GM19043 (cell line): ENCODE measurements around the gene ESPNL.
"Not testable (repeated sequence)": the region's sequence is repeated elsewhere in the genome, so short reads cannot be mapped to it uniquely, and the experiment has no call there.

Source experiments
- ATAC-seq: cut with Tn5 transposase; IDR thresholded peaks from one replicate; pipeline ENCODE4 v1.9.1; 2021; ENCODE audit warnings: low read depth; ENCODE audit not compliant: unreplicated experiment

The ESPNL gene

DNA sequence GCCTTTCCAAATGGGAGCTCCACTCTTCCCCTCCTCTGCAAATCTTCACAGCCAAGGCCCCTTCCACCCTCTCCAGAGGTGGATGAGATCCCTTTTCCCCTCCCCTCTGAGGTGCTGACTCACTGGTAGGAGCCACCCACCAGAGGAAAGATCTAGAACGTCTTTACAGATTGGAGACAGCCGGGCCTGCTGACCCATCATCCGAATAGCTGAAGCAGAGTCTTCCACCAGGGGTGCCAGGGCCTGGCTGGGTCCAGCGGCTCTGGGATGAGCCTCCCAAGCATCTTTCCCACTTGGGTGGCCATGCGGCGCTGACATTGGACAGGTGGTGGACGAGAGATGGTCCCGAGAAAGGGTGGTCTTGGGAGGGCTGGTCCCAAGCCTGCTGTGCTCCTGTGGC lies 67.6 kb downstream of the ESPNL start:
- no peak for ATAC-seq

DNA sequence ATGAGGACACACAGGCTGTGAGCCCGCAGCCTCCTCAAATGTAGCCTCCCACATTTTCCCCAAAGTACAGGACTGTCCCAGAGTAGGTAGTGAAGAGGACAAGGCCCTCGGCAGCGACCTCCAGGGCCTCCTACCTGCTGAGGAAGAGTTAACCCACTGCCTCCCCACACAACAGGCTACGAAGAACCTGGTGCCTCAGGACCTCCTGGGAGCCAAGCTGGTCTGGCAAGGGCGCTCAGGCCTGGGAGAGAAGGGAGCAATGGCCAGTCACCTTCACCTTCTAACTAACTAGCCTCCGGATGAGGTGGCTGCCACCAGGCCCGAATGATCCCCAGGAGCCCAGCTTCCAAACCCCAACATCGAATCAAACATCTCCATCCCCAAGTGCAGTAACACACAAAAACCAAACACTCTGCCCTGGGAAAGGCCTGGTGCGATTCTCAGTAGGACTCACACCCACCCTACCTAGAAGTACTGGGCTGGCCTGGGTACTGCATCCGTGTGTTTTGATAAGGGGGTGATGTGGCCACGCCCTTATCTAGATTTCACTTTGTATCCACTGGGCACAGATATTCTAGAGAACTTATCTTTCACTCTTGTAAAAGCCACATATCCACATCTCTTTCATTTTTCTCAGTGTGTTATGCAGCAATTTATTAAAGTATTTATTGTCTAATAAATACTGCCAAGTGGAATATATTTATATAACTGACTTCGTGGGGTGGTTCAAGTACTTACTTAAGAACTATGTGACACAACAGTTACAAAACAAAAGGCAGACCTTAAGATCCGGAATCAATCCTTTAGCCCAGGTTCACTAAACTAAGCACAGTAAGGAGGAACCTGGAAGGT lies 68.3 kb downstream of the ESPNL start:
- no peak for ATAC-seq

DNA sequence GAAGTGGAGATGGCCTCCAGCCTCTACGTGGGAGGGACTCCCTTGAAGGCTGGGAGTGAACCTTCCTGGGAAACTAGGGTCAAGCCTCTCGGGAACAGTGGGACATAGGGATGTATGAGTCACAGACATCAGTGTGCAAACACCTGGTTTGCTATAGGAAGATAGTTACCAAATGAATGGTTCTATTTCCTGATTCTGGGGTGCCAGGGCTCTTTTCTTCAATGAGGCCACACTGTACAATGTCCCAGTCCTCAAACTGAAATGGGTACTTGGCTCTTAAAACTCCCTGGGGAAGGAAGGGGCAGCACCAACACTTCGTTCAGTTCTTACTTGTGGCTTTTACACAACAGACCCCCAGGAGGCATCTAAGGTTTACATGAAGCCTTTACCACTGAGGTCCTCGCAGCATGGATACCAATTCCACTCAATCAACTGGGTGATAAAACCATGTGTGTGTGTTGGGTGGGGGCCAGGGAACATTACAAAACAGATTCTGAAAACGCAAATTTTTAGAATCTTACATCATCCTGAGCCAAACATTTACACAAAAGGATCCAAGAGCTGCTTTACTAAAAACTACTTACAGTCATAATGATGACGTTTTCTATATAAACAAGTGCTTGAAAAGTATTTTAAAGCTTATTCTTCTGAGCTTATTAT lies 69.0 kb downstream of the ESPNL start:
- no peak for ATAC-seq

DNA sequence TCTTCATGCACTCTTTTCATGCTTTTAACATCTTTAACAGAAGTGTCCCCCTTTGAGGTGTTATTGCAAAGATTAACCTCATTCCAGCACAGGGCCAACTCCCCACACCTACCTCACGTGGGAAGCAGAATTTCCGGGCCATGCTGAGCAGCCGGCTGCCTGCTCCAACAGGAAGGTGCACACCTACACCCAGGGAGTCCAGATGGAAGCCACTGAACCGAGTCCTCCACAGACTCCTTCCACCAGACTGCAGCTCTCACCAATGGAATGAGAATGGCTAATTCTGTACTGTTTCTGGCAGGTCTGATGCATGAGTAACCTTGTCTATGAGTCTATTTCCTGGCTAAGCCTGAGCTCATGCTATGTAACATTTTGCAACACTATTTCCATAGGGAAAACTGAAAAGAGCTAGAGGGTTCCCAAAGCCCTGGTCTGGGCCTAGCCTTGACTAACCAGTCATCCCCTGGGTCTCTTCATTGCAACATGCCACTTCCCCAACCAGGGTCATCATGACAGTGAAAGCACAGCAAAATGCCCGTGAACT lies 69.6 kb downstream of the ESPNL start:
- no peak for ATAC-seq

DNA sequence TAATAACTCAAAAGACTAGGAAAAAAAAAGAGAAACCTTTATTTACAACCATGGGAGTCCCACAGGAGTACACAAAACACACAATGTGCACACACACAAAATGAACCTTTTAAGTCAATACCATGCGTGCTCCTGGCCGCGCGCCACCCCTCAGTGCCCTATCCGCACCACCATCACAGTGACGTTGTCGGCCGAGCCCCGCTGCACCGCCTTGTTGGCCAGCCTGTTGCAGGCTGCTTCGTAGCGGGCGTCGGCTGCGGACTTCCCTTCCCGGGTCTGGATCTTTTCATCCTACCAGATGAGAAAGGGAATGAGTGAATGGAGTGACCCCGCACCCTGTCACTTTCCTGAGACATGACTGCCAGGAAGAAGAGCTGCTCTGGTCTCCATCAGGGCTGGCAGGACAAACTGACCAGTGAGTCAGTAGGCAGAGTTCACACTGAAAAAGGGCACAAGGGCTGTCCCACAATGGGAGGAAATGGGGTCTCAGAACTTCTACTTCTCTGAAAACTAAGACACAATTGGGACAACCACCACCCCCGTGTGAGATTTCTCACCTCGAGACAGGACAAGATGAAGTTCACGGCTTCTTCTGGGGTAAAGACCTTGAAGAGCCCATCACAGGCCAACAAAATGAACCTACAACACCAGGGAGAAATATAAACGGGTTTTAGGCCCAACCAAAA lies 70.4 kb downstream of the ESPNL start:
- no peak for ATAC-seq

DNA sequence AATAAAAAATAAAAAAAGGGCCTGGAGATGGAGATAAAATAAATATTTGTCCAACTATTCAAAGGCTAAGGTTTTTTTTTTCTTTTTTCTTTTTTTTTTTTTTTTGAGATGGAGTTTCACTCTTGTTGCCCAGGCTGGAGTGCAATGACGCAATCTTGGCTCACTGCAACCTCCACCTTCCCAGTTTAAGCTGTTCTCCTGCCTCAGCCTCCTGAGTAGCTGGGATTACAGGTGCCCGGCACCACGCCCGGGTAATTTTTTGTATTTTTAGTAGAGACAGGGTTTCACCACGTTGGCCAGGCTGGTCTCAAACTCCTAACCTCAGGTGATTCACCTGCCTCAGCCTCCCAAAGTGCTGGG lies 70.9 kb downstream of the ESPNL start:
- not testable (repeated sequence) for ATAC-seq

DNA sequence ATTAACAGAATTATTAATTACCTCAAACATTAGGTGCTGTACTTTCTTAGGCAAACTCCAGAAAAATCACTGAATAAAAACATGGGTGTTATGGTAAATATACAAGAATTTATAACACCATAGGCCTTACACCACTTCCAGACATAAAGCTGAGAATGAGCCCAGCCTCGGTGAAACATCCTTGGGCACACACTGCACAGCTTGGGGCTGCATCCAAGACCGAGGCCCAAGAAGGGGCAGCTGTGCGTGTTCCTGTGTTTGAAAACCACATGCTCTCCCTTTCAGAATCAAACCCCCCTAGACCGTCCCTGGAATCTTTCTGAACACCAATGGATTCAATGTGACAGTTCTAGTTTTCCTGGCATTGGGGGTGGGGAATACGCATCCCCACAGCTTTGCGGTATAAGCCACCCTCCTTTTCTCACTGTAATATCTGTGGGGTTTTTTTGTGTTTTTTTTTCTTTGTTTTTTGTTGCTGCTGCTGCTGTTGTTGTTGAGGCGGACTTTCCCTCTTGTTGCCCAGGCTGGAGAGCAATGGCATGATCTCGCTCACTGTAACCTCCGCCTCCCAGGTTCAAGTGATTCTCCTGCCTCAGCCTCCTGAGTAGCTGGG lies 71.5 kb downstream of the ESPNL start:
- no peak for ATAC-seq

DNA sequence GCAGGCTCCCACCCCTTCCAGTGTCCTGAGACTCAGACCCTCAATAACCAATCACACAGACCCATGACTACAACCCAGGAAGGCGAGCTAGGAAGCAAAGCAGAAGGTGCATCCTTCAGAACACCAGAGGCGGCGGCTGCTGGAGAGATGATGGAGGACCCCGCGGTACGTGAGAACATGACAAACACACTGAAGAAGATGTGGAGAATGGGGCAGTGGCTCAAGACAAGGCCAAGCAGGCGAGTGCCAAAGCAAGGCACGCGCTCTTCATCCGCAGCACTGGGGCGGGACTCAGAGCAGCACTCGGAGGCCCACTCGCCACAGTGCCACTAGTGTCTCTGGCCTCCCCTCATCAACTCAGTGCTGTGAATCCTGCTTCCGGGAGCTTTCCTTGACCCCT lies 72.3 kb downstream of the ESPNL start:
- no peak for ATAC-seq

DNA sequence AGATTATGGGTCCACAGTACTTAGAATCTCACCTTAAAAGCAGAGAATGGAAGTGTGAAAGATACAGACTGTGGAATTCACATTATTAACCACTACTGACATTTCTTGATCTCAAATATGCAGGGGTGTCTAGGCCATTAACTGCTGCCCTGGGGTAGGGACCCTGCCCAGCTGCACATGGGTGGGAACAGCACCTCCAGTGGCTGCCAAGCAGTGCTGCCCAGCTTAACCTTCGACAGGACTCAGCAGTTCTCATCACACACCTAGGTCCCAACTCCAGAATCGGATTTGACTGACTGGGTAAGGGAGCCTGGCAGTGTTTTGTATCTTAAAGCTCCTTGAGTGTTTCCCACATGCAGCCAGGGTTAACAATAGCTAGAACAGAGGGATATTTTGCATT lies 73.6 kb downstream of the ESPNL start:
- no peak for ATAC-seq

DNA sequence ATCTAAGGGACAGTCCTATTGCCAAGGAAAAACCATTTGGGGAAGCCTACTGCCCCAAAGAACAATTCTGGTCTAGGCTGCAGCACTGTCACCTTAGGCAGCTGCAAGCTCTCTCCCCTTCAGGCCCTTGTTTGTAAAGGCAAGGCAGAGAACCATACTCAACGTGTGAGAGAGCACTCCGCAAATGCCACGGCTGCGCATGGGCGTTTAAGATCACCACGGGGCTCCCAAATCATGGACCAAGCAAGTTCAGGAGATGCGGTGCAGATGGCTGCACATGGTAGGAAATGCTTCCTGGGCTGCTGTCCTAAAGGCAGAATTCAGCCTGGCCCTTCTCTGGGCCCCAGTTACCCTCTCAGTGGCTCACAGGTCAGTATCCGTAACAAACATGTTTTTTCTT lies 74.2 kb downstream of the ESPNL start:
- no peak for ATAC-seq

DNA sequence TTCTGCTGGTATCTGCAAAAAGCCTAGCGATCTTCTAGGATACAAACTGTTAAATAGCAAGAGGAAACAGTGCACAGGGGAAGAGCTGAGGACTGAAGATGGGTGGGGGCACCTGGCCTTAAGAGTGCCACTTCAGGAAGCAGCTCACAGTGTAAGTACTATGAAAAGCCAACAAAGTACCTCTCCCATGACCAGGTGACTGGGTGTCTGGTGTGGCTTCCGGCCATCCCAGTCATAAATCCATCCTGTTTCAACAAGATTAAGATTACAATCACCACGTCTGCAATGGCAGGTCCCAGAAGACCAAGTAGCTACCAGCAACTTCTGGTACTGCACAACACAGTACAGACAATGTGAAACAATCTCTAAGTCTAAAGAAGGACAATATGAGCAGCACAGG lies 74.6 kb downstream of the ESPNL start:
- ATAC-seq = no peak

DNA sequence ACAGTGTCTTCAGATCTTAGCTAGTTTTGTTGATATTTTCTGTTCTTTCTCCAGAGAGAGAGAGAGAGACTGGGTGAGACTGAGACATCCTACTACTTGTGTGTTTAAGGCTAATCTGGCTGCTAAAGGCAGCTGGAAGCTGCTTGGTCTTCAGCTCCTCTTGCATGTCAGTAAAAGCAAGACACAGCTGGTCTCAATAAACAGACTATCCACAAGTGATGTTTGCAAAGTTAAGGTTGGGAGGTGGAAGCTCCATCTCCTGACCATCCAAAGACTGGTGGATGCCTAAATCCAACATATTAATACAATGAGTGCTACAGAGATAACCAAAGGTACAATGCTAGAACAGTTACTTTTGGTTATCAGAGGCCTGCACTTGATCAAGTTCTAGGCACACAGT lies 76.5 kb downstream of the ESPNL start:
- no peak for ATAC-seq

DNA sequence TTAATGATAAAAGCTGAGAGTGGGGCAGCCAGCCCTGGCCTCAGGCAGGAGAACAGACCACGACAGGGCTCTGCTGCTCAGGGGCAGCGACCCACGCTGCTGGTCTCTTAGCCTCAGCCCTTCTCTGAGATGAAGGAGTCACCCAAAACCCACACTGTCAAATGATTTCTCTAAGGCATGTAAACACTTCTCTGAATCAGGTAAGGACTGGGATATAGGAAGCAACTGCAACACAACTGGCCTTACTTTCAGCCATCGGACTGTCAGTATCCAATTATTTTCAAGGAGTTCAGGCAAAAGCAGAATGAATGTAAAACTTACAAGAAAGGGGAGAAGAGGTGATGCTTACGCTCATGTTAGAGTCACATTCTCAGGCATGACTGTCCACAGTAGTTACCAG lies 80.4 kb downstream of the ESPNL start:
- no peak for ATAC-seq

DNA sequence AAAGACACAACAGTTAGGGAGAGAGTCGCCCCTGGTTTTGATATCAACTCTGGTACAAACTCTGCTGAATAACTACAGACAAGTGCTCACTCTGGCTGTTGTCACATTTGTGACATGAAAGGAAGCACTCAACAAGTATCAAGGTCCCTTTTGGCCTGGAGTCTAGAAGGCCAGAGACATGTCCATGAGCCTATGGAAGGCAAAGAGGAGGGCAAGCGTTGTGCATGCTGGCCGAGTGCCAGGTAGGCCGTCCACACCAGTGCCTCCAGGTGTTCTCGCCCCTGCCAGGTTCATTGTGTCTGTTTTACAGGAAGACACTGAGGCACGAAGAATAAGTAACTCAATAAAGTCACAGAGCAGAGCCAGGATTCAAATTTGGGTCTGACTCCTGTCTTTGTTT lies 82.2 kb downstream of the ESPNL start:
- ATAC-seq = no peak
